Cerebellar cortex (tissue), 1 donor: ENCODE measurements around the gene CDH13.

Source experiments
- DNase-seq: peaks from one replicate; pipeline ENCODE4 v3.0.0-alpha.2; 2015; ENCODE audit warnings: low spot score

CDH13 gene

GRCh38 chr16:83682116-83682867 lies 1055.5 kb downstream of the CDH13 start:
- DNase-seq: peak; percentile 52

- DNase-seq: no peak
These were observed 1056.1 kb downstream of the CDH13 start for GRCh38 chr16:83682868-83683235.

- DNase-seq: no peak
These were observed 1058.9 kb downstream of the CDH13 start for GRCh38 chr16:83685615-83686165.

GRCh38 chr16:83686726-83687125 lies 1060.0 kb downstream of the CDH13 start:
- DNase-seq: no peak

- DNase-seq: peak; percentile 83
These were observed 1062.6 kb downstream of the CDH13 start for GRCh38 chr16:83689385-83689831.

- DNase-seq: no peak
These were observed 1065.5 kb downstream of the CDH13 start for GRCh38 chr16:83692224-83692623.

- no peak for DNase-seq
These were observed 1072.2 kb downstream of the CDH13 start for GRCh38 chr16:83698964-83699363.

GRCh38 chr16:83699817-83700216 lies 1073.0 kb downstream of the CDH13 start:
- no peak for DNase-seq

GRCh38 chr16:83700918-83701317 lies 1074.1 kb downstream of the CDH13 start:
- no peak for DNase-seq

- DNase-seq: no peak
These were observed 1074.7 kb downstream of the CDH13 start for GRCh38 chr16:83701494-83701893.

- DNase-seq: no peak
These were observed 1077.9 kb downstream of the CDH13 start for GRCh38 chr16:83704656-83705055.

GRCh38 chr16:83705856-83706255 lies 1079.1 kb downstream of the CDH13 start:
- DNase-seq: no peak

- DNase-seq: no peak
These were observed 1079.6 kb downstream of the CDH13 start for GRCh38 chr16:83706394-83706793.

GRCh38 chr16:83711069-83711468 lies 1084.3 kb downstream of the CDH13 start:
- DNase-seq: no peak

GRCh38 chr16:83713597-83713996 lies 1086.8 kb downstream of the CDH13 start:
- DNase-seq: peak; percentile 73

- peak; percentile 62 for DNase-seq
These were observed 1087.5 kb downstream of the CDH13 start for GRCh38 chr16:83714286-83714685.

GRCh38 chr16:83715217-83715920 lies 1088.6 kb downstream of the CDH13 start:
- DNase-seq: peak; percentile 37

GRCh38 chr16:83717308-83717707 lies 1090.5 kb downstream of the CDH13 start:
- DNase-seq: peak; percentile 51

- DNase-seq: peak; percentile 5
These were observed 1091.0 kb downstream of the CDH13 start for GRCh38 chr16:83717814-83718213.

- no peak for DNase-seq
These were observed 1093.4 kb downstream of the CDH13 start for GRCh38 chr16:83720213-83720612.

GRCh38 chr16:83720981-83721380 lies 1094.2 kb downstream of the CDH13 start:
- no peak for DNase-seq

GRCh38 chr16:83721676-83722075 lies 1094.9 kb downstream of the CDH13 start:
- DNase-seq: no peak
